A673 (cell line): ENCODE results near the gene BRINP2.

Source experiments
- EZH2 ChIP-seq: fragments of 200-600 bp; sonication (generic); IDR thresholded peaks from 2 replicates; pipeline ENCODE4 v1.6.1; 2017; ENCODE audit warnings: borderline replicate concordance, low read depth, mild to moderate bottlenecking, mixed read lengths, antibody characterized with exemption, low read length; ENCODE audit not compliant: poor library complexity, severe bottlenecking
- TF ChIP-seq, protein P1 (sequence below): fragments of 300-800, 200-600 bp; sonication (generic); conservative IDR thresholded peaks from 2 replicates; pipeline ENCODE4 v1.5.1; 2017; ENCODE audit warnings: low read depth, mild to moderate bottlenecking, antibody characterized with exemption, low read length, moderate library complexity, mixed read lengths

DNA sequence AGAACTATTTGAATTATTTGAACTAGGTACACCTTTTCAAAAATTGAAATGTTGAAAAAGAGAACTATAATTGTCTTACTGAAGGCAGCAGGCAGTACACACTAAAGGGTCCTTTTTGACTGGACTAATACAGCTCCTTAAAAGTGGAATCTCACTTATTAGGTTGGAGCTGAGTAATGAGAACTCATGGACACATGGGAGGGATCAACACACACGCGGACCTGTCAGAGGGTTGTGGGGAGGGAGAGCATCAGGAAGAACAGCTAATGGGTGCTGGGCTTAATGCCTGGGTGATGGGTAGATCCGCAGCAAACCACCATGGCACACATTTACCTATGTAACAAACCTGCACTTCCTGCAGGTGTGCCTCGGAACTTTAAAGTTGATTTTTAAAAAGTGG lies 145.0 kb downstream of the BRINP2 start:
- TF ChIP-seq, protein P1, sequence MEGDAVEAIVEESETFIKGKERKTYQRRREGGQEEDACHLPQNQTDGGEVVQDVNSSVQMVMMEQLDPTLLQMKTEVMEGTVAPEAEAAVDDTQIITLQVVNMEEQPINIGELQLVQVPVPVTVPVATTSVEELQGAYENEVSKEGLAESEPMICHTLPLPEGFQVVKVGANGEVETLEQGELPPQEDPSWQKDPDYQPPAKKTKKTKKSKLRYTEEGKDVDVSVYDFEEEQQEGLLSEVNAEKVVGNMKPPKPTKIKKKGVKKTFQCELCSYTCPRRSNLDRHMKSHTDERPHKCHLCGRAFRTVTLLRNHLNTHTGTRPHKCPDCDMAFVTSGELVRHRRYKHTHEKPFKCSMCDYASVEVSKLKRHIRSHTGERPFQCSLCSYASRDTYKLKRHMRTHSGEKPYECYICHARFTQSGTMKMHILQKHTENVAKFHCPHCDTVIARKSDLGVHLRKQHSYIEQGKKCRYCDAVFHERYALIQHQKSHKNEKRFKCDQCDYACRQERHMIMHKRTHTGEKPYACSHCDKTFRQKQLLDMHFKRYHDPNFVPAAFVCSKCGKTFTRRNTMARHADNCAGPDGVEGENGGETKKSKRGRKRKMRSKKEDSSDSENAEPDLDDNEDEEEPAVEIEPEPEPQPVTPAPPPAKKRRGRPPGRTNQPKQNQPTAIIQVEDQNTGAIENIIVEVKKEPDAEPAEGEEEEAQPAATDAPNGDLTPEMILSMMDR = no peak
- TF ChIP-seq EZH2 = no peak
